ENCODE measurements around the gene DLL4. TPM values are rescaled to one million over a fixed set of nuclear protein-coding genes. Genes with fewer than 3 reads are reported as not detected.

DLL4 gene
- total RNA-seq, 1 experiment from 2014 or later: 1.5 TPM

GRCh38 chr15:40964634-40965033, 35.5 kb downstream of the DLL4 start:
- ChIA-PET CTCF (no interaction called here), RAD21 (ENCODE audit: low non-redundant PET in 1 of 2, low total read pairs in 2 of 2, uncharacterized antibody in 2 of 2, unreplicated experiment in 2 of 2) (no interaction called here), POLR2A (interaction anchor here (1.2 to 5.5 kb wide), 2 partner anchors 10 to 13 kb away, joined by 3 to 44 read pairs; partner anchors contain the start of gene CHAC1)
- H3K36me3 ChIP-seq (ENCODE audit: control insufficient read depth in 1 of 2, insufficient read depth in 2 of 2, low read length in 2 of 2): no peaks in the 10 kb centered on the region
- DNase-seq (ENCODE audit: low read depth, low spot score) (no peak), ATAC-seq (no peak)
- H3K4me2 ChIP-seq (ENCODE audit: low read length): no peak overlapping the region
- H3K4me1 ChIP-seq (ENCODE audit: control insufficient read depth in 1 of 2, insufficient read depth in 2 of 2, low read length in 2 of 2): peaks cover 18 to 27% of the 10 kb centered on the region in 2 experiments
- no peak overlapping the region for H3K9ac ChIP-seq (ENCODE audit: low read length)
- H3K27me3 ChIP-seq (ENCODE audit: insufficient read depth, low read length): no peaks in the 10 kb centered on the region
- intact Hi-C loops (cut with micrococcal nuclease): no loop called here
- no peak overlapping the region for H2AFZ ChIP-seq (ENCODE audit: low read depth, low read length, poor library complexity, severe bottlenecking)
- H3K27ac ChIP-seq (ENCODE audit: low read depth, low read length): no peak overlapping the region
- BruUV-seq (replicated peaks): no TSS peak
- no peaks in the 10 kb centered on the region for H3K79me2 ChIP-seq (ENCODE audit: insufficient read depth, low read length)
- H3K9me3 ChIP-seq (ENCODE audit: control insufficient read depth in 1 of 2, insufficient read depth in 1 of 2, low read depth in 1 of 2, low read length in 2 of 2): no peaks in the 10 kb centered on the region
- TF ChIP-seq ZBTB33 (IDR thresholded peaks at IDR 0.05; ENCODE audit: extremely low read depth, insufficient replicate concordance, low read length): no peak
- no peak for TF ChIP-seq POLR2A (IDR thresholded peaks at IDR 0.05; ENCODE audit: borderline replicate concordance, extremely low read depth, insufficient read depth, insufficient read length)
- no peak for TF ChIP-seq CTCF (IDR thresholded peaks at IDR 0.05 in 2 of 3, conservative IDR thresholded peaks at IDR 0.05 in 1 of 3; ENCODE audit: borderline replicate concordance in 1 of 3, insufficient read depth in 1 of 3, low read depth in 2 of 3, low read length in 2 of 3)
- no peak for TF ChIP-seq EZH2 (IDR thresholded peaks at IDR 0.05)
- no peak for TF ChIP-seq SIN3A (IDR thresholded peaks at IDR 0.05; ENCODE audit: low read depth)
- TF ChIP-seq ZNF274 (IDR thresholded peaks at IDR 0.05; ENCODE audit: low read depth, low read length): no peak
- no peak for TF ChIP-seq ZFX (IDR thresholded peaks at IDR 0.05)
- no peak for TF ChIP-seq SRF (IDR thresholded peaks at IDR 0.05; ENCODE audit: low read depth)
- no peak for TF ChIP-seq TCF7L2 (IDR thresholded peaks at IDR 0.05; ENCODE audit: borderline replicate concordance, extremely low read depth, insufficient read depth, insufficient read length)
- no peak for TF ChIP-seq FOSL1 (IDR thresholded peaks at IDR 0.05; ENCODE audit: low read depth)
- H3K4me3 ChIP-seq (replicated peaks in 1 of 2; ENCODE audit: low read depth in 1 of 2, low read length in 2 of 2): no peak overlapping the region
- H4K20me1 ChIP-seq (ENCODE audit: insufficient read depth): no peaks in the 10 kb centered on the region
- no peaks in the 10 kb centered on the region for H3K9me2 ChIP-seq (ENCODE audit: insufficient read depth)

All from HCT116 (cell line).